Activated CD8-positive, alpha-beta memory T cell treated with anti-CD3 and anti-CD28 coated beads for 48 hours (primary cell): ENCODE results near the gene RPL3.
A peak's percentile ranks its signal among the peaks of the same experiment; 100 is the strongest.
"Not testable (repeated sequence)": the region's sequence is repeated elsewhere in the genome, so short reads cannot be mapped to it uniquely, and the experiment has no call there.

Experiments used
- DNase-seq, 3 experiments: peaks; one replicate each; pipeline ENCODE4 v3.0.0-alpha.2; 2020; ENCODE audit warnings: low read depth in 2 of 3, low spot score in 2 of 3

Gene RPL3

GRCh38 chr22:39319284-39320022 is at the start of gene RPL3:
RPL3 (minus strand) TSS chr22:39319623; CDS start chr22:39319597, 26 bp downstream.
- DNase-seq = peak; percentile 92 to 99 (median 98)

GRCh38 chr22:39369186-39369585 is 49.8 kb upstream of the RPL3 start:
- no peak for DNase-seq

- no peak for DNase-seq
These were observed 49.1 kb upstream of the RPL3 start for GRCh38 chr22:39368461-39368911.

- no peak for DNase-seq
These were observed 47.6 kb upstream of the RPL3 start for GRCh38 chr22:39367035-39367434.

- no peak for DNase-seq
These were observed 46.0 kb upstream of the RPL3 start for GRCh38 chr22:39365492-39365780.

- DNase-seq = no peak
These were observed 45.5 kb upstream of the RPL3 start for GRCh38 chr22:39364714-39365491.

GRCh38 chr22:39363751-39364515 is 44.5 kb upstream of the RPL3 start:
- DNase-seq = no peak

- DNase-seq = no peak
These were observed 43.5 kb upstream of the RPL3 start for GRCh38 chr22:39362932-39363331.

- no peak for DNase-seq
These were observed 42.8 kb upstream of the RPL3 start for GRCh38 chr22:39362271-39362670.

GRCh38 chr22:39361496-39361895 is 42.1 kb upstream of the RPL3 start:
- no peak for DNase-seq

GRCh38 chr22:39360674-39361413 is 41.4 kb upstream of the RPL3 start:
- no peak for DNase-seq

GRCh38 chr22:39360242-39360641 is 40.8 kb upstream of the RPL3 start:
- DNase-seq = no peak

- DNase-seq = no peak
These were observed 40.3 kb upstream of the RPL3 start for GRCh38 chr22:39359659-39360195.

GRCh38 chr22:39358197-39358596 is 38.8 kb upstream of the RPL3 start:
- not testable (repeated sequence) for DNase-seq

GRCh38 chr22:39357110-39358108 is 38.0 kb upstream of the RPL3 start:
- DNase-seq = not testable (repeated sequence)

GRCh38 chr22:39356464-39356863 is 37.0 kb upstream of the RPL3 start:
- no peak for DNase-seq

GRCh38 chr22:39355805-39356204 is 36.4 kb upstream of the RPL3 start:
- DNase-seq = not testable (repeated sequence)

GRCh38 chr22:39355080-39355479 is 35.7 kb upstream of the RPL3 start:
- no peak for DNase-seq

- DNase-seq = no peak
These were observed 33.9 kb upstream of the RPL3 start for GRCh38 chr22:39353346-39353745.
